Transverse colon (tissue), 4 donors: Measurements from ENCODE around the gene SKOR2. TPM values are rescaled to one million over a fixed set of nuclear protein-coding genes. Genes with fewer than 3 reads are reported as not detected.

Experiments
- DNase-seq: peaks from one replicate; pipeline ENCODE4 v3.0.0-alpha.2; 2019
- H3K27ac ChIP-seq, 4 donors: fragments of 200-600 bp; sonication (generic); 2 replicates each; pipeline ENCODE4 v1.5.1; 2016 to 2018; ENCODE audit warnings: inconsistent platforms in 4 of 4
- H3K27me3 ChIP-seq: fragments of 200-600 bp; sonication (generic); 2 replicates; pipeline ENCODE4 v1.5.1; 2017; ENCODE audit warnings: inconsistent platforms
- H3K36me3 ChIP-seq, 4 donors: fragments of 200-600 bp; sonication (generic); 2 replicates each; pipeline ENCODE4 v1.5.1; 2017 to 2019; ENCODE audit warnings: inconsistent platforms in 4 of 4
- H3K4me1 ChIP-seq, 4 donors: fragments of 200-600 bp; sonication (generic); 2 replicates each; pipeline ENCODE4 v1.5.1; 2017 to 2020; ENCODE audit warnings: inconsistent platforms in 4 of 4
- H3K4me3 ChIP-seq, 4 donors: fragments of 200-600 bp; sonication (generic); 1 replicate in 1 of 4; 2 replicates in 3 of 4; pipeline versions ENCODE4 v1.5.1 to v1.6.1; 2017 to 2019; ENCODE audit warnings: inconsistent platforms in 4 of 4
- H3K9me3 ChIP-seq, 2 donors: fragments of 200-600 bp; sonication (generic); 2 replicates each; pipeline ENCODE4 v1.5.1; 2017 to 2019; ENCODE audit warnings: inconsistent platforms in 2 of 2
- EP300 ChIP-seq: sonication (generic); formaldehyde crosslinking; IDR thresholded peaks from one replicate; pipeline ENCODE4 v1.6.1; 2017; ENCODE audit warnings: antibody characterized with exemption, low read depth
- POLR2A ChIP-seq: fragments of 450-650 bp; IDR thresholded peaks from one replicate; pipeline ENCODE4 v1.6.1; 2016; ENCODE audit warnings: antibody characterized with exemption, mild to moderate bottlenecking, moderate library complexity
- POLR2AphosphoS5 ChIP-seq, 3 donors: sonication (generic); formaldehyde crosslinking; IDR thresholded peaks; one replicate each; pipeline ENCODE4 v1.6.1; 2016; ENCODE audit warnings: antibody characterized with exemption in 3 of 3
- WGBS, 2 donors: methylation state at CpG; one replicate each; pipeline ENCODE4 v1.1.5; 2018; ENCODE audit warnings: low coverage in 1 of 2; 5-methylcytosine and 5-hydroxymethylcytosine counted together
- in situ Hi-C, 4 donors: fragments of 200-750 bp; cut with MboI; loops; one replicate each; pipeline versions ENCODE4 v1.15.0 to v1.15.1; 2017; ENCODE audit warnings: low sequenced_read_pairs in 3 of 4, low pct_ligation_motif_present in 1 of 4, low pct_unique_long_range_greater_than_20kb in 1 of 4
- intact Hi-C: fragments of 100-400 bp; cut with DNase I; formaldehyde crosslinking; loops from one replicate; pipeline ENCODE4 v1.15.1; 2023; ENCODE audit warnings: low total_unique reads
- total RNA-seq, 4 donors: library from RNA; depleted of rRNA; stranded (reverse); fragments of >200 nt; gene quantifications; one replicate each; pipeline ENCODE4 v1.1.0, GENCODE V29; 2016
- TF ChIP-seq, protein P1 (sequence below), 5 experiments: fragments of 200-600 bp in 3 of 5; fragments of 450-650 bp in 2 of 5; sonication (generic) in 3 of 5; IDR thresholded peaks; 1 replicate in 2 of 5; 2 replicates in 3 of 5; pipeline ENCODE4 v1.5.1; 2016 to 2017; ENCODE audit warnings: antibody characterized with exemption in 5 of 5, inconsistent platforms in 3 of 5, mild to moderate bottlenecking in 2 of 5, moderate library complexity in 1 of 5

The SKOR2 gene, protein sequence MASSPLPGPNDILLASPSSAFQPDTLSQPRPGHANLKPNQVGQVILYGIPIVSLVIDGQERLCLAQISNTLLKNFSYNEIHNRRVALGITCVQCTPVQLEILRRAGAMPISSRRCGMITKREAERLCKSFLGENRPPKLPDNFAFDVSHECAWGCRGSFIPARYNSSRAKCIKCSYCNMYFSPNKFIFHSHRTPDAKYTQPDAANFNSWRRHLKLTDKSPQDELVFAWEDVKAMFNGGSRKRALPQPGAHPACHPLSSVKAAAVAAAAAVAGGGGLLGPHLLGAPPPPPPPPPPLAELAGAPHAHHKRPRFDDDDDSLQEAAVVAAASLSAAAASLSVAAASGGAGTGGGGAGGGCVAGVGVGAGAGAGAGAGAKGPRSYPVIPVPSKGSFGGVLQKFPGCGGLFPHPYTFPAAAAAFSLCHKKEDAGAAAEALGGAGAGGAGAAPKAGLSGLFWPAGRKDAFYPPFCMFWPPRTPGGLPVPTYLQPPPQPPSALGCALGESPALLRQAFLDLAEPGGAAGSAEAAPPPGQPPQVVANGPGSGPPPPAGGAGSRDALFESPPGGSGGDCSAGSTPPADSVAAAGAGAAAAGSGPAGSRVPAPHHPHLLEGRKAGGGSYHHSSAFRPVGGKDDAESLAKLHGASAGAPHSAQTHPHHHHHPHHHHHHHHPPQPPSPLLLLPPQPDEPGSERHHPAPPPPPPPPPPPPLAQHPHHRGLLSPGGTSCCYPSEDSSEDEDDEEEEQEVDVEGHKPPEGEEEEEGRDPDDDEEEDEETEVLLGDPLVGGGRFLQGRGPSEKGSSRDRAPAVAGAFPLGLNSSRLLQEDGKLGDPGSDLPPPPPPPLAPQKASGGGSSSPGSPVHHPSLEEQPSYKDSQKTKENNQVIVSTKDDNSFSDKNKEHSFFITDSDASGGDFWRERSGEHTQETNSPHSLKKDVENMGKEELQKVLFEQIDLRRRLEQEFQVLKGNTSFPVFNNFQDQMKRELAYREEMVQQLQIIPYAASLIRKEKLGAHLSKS
- not detected for total RNA-seq

DNA sequence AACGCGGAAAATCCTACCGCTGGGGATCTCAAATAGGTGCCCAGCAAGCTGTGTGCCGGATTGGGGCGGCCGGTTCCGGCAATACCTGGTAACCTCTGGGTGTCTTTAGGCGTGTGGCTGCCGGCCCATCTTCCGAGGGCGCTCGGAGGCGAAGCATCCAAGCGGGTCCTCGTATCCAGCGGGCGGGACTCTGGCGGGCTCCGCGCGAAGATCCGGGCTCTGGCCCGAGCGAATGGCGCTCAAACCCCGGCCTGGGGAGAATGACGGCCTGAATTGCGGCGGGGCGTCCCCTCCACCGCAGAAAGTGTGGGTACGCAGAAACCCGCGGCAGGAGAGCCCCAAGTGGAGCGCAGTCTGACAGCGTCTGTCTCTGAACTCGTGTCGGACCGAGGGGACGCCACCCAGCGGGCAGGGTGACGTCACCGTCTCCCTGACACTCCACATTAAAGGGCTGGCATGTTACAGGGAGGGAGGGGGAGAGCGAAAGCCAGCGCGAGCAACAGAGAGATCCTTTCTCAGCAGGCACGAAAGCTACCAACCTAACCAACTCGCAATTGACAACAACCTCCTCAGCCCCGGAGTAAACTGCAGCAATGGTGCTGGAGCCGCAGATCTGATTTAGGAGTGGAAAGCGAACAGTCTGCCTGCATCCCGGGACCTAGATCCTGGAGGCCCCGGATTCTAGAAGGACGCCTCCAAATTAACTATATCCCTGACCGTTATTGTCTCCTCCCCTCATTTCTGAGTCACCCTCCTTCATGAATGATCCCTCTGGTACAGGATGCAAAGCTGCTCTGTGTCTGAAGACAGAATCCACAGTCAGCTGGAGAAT, at the start of gene SKOR2:
TSS of gene SKOR2 (minus strand) at position 372 of the 832 bp plus-strand sequence. CDS start 2,477 bp downstream, outside the sequence.
- in situ Hi-C loops (loop anchor here in 1 of 4 donors (25.0 kb wide), 1 partner anchor 111 kb away; no protein-coding TSS in a partner anchor), intact Hi-C loops (no loop called here)
- Histone ChIP-seq H3K27me3 (peaks cover 100% of the 10 kb centered on the region), H3K36me3 (no peaks in the 10 kb centered on the region), H3K4me3 (no peak within 1 kb of the TSS), H3K9me3 (no peaks in the 10 kb centered on the region), H3K27ac (no peak within 1 kb of the TSS), H3K4me1 (peaks cover 0 to 3% (median 0%) of the 10 kb centered on the region in 4 donors)
- TF ChIP-seq POLR2AphosphoS5 (IDR thresholded peaks at IDR 0.05), result no peak
- no peak for TF ChIP-seq EP300
- 11 to 17% methylated on average over 5 to 54 of the region's 55 CpGs for whole genome bisulfite sequencing, 2 donors
- no peak for DNase-seq

DNA sequence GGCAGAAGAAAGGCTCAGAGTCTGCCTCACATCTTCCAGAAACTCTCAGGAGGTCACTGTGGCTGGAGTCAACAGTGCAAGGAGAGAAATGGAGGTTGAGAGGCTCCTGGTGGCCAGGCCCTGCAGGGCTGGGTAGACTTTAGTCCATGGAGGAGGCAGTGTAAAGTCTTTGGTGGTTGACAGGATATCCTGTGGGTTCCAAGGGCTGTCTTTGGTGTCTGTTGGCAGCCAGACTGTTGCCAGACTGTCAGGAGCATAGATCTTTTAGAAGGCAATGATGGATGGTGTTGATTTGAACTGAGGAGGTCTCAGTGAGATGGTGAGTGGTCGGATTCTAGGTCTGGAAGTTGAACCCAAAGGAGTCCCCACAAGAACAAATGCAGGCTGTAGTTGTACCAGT, 45.0 kb upstream of the SKOR2 start:
- WGBS, 2 donors, result 58% methylated on average over 1 of the region's 1 CpG; no CpG with 5 or more reads in 1 of the 2 donors
- H3K9me3 ChIP-seq, result no peaks in the 10 kb centered on the region
- TF ChIP-seq, protein P1, sequence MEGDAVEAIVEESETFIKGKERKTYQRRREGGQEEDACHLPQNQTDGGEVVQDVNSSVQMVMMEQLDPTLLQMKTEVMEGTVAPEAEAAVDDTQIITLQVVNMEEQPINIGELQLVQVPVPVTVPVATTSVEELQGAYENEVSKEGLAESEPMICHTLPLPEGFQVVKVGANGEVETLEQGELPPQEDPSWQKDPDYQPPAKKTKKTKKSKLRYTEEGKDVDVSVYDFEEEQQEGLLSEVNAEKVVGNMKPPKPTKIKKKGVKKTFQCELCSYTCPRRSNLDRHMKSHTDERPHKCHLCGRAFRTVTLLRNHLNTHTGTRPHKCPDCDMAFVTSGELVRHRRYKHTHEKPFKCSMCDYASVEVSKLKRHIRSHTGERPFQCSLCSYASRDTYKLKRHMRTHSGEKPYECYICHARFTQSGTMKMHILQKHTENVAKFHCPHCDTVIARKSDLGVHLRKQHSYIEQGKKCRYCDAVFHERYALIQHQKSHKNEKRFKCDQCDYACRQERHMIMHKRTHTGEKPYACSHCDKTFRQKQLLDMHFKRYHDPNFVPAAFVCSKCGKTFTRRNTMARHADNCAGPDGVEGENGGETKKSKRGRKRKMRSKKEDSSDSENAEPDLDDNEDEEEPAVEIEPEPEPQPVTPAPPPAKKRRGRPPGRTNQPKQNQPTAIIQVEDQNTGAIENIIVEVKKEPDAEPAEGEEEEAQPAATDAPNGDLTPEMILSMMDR (IDR thresholded peaks at IDR 0.05), result no peak
- TF ChIP-seq POLR2AphosphoS5 (IDR thresholded peaks at IDR 0.05), result no peak
- TF ChIP-seq POLR2A, result no peak
- no peak for TF ChIP-seq EP300
- no peaks in the 10 kb centered on the region for H3K4me1 ChIP-seq
- H3K36me3 ChIP-seq, result no peaks in the 10 kb centered on the region
- in situ Hi-C loops, result no loop called here
- intact Hi-C loops, result no loop called here
- H3K27ac ChIP-seq, result no peak overlapping the region
- no peak for DNase-seq
- peaks cover 3% of the 10 kb centered on the region for H3K27me3 ChIP-seq
- no peak overlapping the region for H3K4me3 ChIP-seq

DNA sequence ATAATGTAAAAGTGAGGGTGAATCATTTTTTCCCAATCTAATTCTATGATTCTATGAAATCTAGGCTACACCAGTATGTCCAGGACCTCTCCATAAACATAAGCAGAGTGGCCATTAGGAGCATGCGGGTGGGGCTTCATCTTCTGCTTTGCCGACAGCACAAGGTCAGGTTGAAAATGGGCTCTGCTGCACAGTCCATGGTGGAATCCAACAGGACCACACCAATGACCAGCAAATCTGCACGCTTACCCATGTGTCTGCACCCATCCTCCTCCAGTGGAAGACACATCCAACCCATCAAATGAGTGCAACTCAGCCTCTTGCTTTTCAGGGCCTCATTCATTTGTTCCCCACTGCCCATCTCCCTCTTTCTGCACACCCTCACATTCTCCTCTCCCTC, 43.3 kb upstream of the SKOR2 start:
- 85 to 90% methylated on average over 3 of the region's 3 CpGs for WGBS, 2 donors

DNA sequence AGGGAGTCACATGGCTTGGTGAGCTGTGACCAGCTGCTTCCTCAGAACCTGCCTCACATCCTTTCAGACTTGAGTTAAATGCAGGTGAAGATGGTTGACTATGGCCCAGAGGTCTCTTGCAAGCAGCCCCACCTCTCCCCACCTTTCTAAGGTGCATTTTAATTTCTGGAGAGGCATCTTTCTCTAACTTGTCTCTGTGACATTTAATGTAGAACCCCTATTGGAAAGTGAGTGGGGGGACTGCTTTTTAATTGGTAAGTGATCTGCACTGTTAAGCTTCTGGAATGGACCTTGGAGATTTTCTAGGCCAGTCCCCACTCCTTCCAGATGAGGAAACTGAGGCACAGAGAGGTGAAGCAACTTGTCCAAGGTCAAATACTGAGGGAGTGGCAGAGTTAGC, 37.3 kb upstream of the SKOR2 start:
- intact Hi-C loops, result no loop called here
- no peak overlapping the region for H3K27ac ChIP-seq
- H3K9me3 ChIP-seq, result no peaks in the 10 kb centered on the region
- no peak overlapping the region for H3K4me3 ChIP-seq
- H3K36me3 ChIP-seq, result no peaks in the 10 kb centered on the region
- in situ Hi-C loops, result no loop called here
- H3K4me1 ChIP-seq, result no peaks in the 10 kb centered on the region
- peaks cover 14% of the 10 kb centered on the region for H3K27me3 ChIP-seq
- TF ChIP-seq EP300 (no peak), POLR2A (no peak), POLR2AphosphoS5 (IDR thresholded peaks at IDR 0.05) (no peak)
- TF ChIP-seq, protein P1 (IDR thresholded peaks at IDR 0.05), result no peak
- no peak for DNase-seq

More for the DNA sequence above, 43.3 kb upstream of the SKOR2 start:
- Histone ChIP-seq H3K27ac (no peak overlapping the region), H3K36me3 (no peaks in the 10 kb centered on the region), H3K4me3 (no peak overlapping the region), H3K27me3 (peaks cover 3% of the 10 kb centered on the region), H3K4me1 (no peaks in the 10 kb centered on the region), H3K9me3 (no peaks in the 10 kb centered on the region)
- in situ Hi-C loops, result no loop called here
- TF ChIP-seq EP300, result no peak
- intact Hi-C loops, result no loop called here
- DNase-seq, result no peak
